SKM-1 (cell line): ENCODE data around the gene NQO2.
"Not testable (repeated sequence)": the region's sequence is repeated elsewhere in the genome, so short reads cannot be mapped to it uniquely, and the experiment has no call there.

ENCODE experiments used
- DNase-seq: peaks from one replicate; lab custom pipeline; 2025; ENCODE audit not compliant: unreplicated experiment; lab: John Stamatoyannopoulos, UW

The NQO2 gene

GRCh38 chr6:2970034-2970685, 29.5 kb upstream of the NQO2 start:
- no peak for DNase-seq

- no peak for DNase-seq
Observed at GRCh38 chr6:2970753-2971419, 28.8 kb upstream of the NQO2 start.

- no peak for DNase-seq
Observed at GRCh38 chr6:2971420-2972218, 28.1 kb upstream of the NQO2 start, which contains the start of gene SERPINB6. Gene SERPINB6, minus strand, starts transcription at chr6:2971567. Its CDS starts 12,235 bp downstream, at chr6:2959332.

DNA sequence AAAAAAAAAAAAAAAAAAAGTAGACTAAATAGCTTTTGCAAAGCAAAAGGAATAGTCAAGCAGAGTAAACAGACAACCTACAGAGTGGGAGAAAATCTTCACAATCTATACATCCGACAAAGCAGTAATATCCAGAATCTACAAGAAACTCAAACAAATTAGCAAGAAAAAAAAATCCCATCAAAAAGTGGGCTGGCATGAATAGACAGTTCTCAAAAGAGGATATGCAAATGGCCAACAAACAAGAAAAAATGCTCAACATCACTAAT, 27.5 kb upstream of the NQO2 start:
- not testable (repeated sequence) for DNase-seq

GRCh38 chr6:2972685-2973084, 27.0 kb upstream of the NQO2 start:
- DNase-seq: not testable (repeated sequence)

- not testable (repeated sequence) for DNase-seq
Observed at GRCh38 chr6:2973180-2973579, 26.5 kb upstream of the NQO2 start.

DNA sequence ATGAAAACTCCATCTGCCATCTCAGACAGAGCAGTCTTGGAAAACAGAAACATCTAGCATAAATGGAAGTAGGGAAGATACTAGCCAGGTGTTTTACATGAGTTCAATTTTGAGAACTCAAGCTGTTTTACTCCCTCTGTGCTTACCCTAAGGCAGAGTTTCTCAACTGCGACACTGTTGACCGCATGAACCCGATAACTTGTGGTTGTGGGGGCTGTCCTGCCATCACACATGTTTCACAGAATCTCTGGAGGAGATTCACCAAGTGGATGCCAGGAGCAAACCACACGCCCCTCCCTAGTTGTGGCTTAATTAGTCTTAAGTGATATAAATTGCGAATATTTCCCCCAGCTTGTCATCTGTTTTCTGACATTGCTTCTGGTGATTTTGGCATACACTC, 26.0 kb upstream of the NQO2 start:
- DNase-seq: peak; percentile 33

GRCh38 chr6:2976060-2976459, 23.6 kb upstream of the NQO2 start:
- DNase-seq: no peak

DNA sequence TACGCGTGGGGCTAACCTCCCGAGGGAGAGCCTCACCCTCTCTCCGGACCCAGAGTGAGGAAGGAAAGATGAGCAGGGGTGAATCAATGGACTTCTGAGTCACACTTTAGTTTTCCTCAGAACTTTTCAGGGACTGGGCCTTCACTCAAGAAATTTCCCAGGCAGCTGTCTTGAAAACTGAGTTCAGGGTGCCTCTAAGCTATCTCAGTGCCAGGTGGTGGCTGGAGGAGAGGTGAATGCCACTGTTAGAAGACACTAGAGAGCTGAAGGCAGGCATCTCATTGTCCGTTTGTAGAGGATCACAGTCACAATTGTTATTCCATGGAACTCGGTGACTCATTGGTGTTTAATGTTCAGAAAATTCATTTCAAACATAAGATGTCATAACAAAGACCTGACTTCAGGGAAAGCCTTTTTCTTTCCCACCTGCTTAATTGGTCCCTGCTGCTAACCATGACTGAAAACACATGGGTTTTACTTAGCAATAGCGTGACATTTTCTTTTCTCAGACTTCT, 23.1 kb upstream of the NQO2 start:
- DNase-seq: no peak

- DNase-seq: no peak
Observed at GRCh38 chr6:2977290-2977689, 22.4 kb upstream of the NQO2 start.

GRCh38 chr6:2977799-2978590, 21.7 kb upstream of the NQO2 start:
- no peak for DNase-seq

GRCh38 chr6:2978923-2979322, 20.8 kb upstream of the NQO2 start:
- no peak for DNase-seq

GRCh38 chr6:2979819-2980464, 19.8 kb upstream of the NQO2 start:
- no peak for DNase-seq

- DNase-seq: no peak
Observed at GRCh38 chr6:2980465-2980855, 19.2 kb upstream of the NQO2 start.

GRCh38 chr6:2982426-2983117, 17.1 kb upstream of the NQO2 start:
- no peak for DNase-seq

GRCh38 chr6:2984738-2985406, 14.8 kb upstream of the NQO2 start:
- no peak for DNase-seq

DNA sequence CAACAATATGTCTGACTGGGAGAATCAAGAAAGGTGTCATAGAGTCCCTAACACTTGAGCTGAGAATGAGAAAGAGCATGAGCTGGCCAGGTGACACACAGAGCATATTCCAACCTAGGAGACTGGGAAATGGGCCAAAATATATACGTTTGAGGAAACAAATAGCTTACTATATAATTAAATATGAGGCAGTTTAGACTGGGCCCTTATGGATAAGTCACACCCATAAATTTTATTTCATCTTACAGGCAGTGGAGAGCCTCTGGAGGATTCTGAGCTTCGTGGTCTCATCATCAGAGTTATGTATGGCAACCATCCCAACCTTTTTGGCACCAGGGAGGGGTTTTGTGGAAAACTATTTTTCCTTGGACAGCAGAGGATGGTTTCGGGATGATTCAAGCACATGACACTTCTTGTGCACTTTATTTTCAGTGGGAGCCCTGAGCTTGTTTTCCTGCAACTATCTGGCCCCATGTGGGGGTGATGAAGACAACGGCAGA, 12.9 kb upstream of the NQO2 start:
- DNase-seq: no peak

GRCh38 chr6:2988094-2988425, 11.6 kb upstream of the NQO2 start:
- DNase-seq: no peak
